Mucosa of stomach (tissue), 1 donor: ENCODE data around the gene CD70.
"Not testable (repeated sequence)": the region's sequence is repeated elsewhere in the genome, so short reads cannot be mapped to it uniquely, and the experiment has no call there.

Source experiments
- H3K27me3 ChIP-seq: one replicate; pipeline ENCODE4 v1.7.0; 2013; ENCODE audit warnings: mild to moderate bottlenecking, low read length; ENCODE audit not compliant: control insufficient read depth, insufficient read depth
- H3K36me3 ChIP-seq: one replicate; pipeline ENCODE4 v1.7.0; 2013; ENCODE audit warnings: low read length; ENCODE audit not compliant: control insufficient read depth, insufficient read depth
- H3K4me1 ChIP-seq: one replicate; pipeline ENCODE4 v1.7.0; 2013; ENCODE audit warnings: mild to moderate bottlenecking, low read length; ENCODE audit not compliant: control insufficient read depth, insufficient read depth
- H3K4me3 ChIP-seq: one replicate; pipeline ENCODE4 v1.7.0; 2013; ENCODE audit warnings: low read length
- H3K9ac ChIP-seq: one replicate; pipeline ENCODE4 v1.7.0; 2013; ENCODE audit warnings: mild to moderate bottlenecking, low read length, moderate library complexity
- H3K9me3 ChIP-seq: one replicate; pipeline ENCODE4 v1.7.0; 2013; ENCODE audit warnings: mild to moderate bottlenecking, low read length, moderate library complexity; ENCODE audit not compliant: control insufficient read depth
- donor health status: Pancreatic carcinoma.

The CD70 gene

DNA sequence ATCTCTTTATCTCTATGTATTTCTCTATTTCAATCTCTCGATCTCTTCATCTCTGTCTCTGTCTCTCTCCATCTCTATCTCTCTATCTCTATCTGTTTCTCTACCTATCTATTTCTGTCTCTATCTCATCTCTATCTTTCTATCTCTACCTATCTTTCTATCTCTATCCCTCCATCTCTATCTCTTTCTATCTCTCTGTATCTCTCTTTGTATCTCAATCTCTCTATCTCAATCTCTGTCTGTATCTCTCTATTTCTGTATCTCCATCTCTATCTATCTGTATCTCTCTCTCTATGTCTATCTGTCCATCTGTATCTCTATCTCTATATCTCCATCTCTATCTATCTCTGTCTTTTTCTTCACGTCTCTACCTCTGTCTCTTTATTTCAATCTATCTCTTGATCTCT is 34.9 kb downstream of the CD70 start:
- no peaks in the 10 kb centered on the region for H3K9me3 ChIP-seq
- no peak overlapping the region for H3K4me3 ChIP-seq
- peaks cover 9% of the 10 kb centered on the region for H3K27me3 ChIP-seq
- no peak overlapping the region for H3K9ac ChIP-seq
- H3K36me3 ChIP-seq, result no peaks in the 10 kb centered on the region
- no peaks in the 10 kb centered on the region for H3K4me1 ChIP-seq

DNA sequence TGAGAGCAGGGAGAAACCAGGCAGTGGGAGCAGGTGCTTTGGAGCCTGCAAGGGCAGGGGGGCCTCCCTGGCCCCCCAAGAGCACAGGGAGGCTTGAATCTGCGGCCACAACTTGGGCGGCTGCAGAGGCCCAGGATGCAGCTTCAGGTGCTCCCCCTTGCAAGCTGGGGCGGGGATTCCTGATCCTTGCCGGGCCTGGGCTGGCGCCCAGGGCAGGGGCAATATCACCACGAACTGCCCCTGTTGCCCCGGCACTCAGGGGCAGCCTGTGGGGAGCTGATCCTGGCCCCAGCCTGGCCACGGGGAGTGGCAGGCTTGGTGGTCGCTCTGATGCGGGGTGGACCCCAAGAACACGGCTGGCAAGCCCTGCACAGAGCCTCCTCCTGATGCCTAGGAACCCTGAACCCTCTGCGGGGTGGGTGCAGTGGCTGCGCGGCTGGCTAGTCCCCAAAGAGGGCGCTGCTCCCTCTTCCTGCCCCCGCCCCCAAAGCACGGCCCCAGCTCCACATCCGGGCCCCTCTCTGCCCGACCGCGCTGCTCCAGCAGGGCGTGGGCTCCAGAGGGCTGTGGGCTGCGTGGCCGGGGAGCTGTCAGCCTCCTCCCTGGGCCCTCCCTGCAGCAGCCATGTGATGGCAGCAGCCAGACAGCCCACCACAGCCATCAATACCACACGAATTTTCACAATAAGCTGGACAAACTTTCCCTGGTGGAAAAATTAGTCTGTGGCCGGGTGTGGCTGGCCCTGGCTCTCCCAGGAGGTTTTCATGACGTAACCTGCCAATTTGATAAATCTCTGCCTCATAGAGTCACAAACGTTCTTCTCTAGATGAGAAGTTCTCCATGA is 39.1 kb downstream of the CD70 start:
- no peak overlapping the region for H3K9ac ChIP-seq
- no peaks in the 10 kb centered on the region for H3K36me3 ChIP-seq
- no peaks in the 10 kb centered on the region for H3K9me3 ChIP-seq
- H3K27me3 ChIP-seq, result peaks cover 9% of the 10 kb centered on the region
- H3K4me3 ChIP-seq, result no peak overlapping the region
- H3K4me1 ChIP-seq, result no peaks in the 10 kb centered on the region

DNA sequence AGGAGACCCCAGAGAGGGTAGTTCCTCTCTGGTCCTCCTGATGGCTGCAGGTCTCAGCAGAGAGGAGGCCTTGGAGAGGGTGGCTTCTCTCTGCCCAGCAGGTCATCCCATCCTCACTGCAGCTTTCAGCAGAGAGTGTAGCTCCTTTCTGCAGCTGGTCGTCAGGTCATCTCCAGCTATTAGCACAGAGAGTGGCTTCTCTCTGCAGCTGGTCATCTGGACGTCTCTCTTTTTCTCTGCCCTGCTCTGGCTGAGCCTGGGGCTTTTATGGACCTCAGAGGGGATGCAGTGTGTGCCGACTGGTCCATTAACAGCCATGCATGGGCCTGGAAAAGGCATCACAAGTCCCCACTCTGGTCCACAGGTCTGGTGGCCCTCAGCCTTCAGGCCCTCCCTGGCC is 39.9 kb downstream of the CD70 start:
- H3K4me1 ChIP-seq, result no peaks in the 10 kb centered on the region
- H3K36me3 ChIP-seq, result no peaks in the 10 kb centered on the region
- no peak overlapping the region for H3K9ac ChIP-seq
- no peak overlapping the region for H3K4me3 ChIP-seq
- peaks cover 9% of the 10 kb centered on the region for H3K27me3 ChIP-seq
- no peaks in the 10 kb centered on the region for H3K9me3 ChIP-seq

DNA sequence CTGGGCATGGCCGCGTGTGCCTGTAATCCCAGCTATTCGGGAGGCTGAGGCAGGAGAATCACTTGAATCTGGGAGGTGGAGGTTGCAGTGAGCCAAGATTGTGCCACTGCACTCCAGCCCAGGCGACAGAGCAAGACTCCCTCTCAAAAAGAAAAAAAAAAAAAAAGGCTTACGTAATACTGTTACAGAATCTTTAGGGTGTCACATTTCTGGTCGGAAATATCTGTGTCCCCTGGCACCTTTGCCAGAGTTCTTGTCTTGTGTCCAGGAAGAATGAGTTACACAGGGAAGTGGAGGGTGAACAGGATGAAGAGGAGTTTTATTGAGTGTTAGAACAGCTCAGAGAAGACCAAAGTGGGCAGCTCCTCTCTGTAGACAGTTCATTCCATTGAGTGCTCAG is 40.3 kb downstream of the CD70 start:
- H3K9ac ChIP-seq, H3K4me1 ChIP-seq, H3K9me3 ChIP-seq, H3K27me3 ChIP-seq, H3K4me3 ChIP-seq, H3K36me3 ChIP-seq: not testable (repeated sequence)

DNA sequence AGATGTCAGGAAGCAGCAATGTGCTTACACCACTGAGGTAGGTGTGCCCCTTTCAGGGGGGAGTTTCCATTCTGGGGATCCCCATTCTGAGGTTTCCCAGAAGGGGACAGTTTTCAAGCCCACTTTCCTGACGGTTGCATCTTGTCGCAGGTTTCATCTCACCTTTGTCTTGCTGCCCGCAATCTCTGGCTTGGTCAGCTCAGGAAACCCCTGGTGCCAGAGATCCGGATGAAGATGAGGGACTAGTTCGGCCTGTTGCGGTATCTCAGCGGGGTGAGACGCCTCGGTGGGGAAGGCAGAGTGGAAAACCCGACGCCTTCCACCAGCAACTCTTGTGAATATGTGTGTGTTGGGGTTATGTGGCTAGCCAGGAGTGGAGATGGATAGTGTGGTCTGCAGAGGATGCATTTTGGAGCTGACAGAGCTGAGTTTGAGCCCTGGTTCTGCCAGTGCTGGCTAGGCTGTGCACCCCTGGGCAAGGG is 47.0 kb downstream of the CD70 start:
- no peak overlapping the region for H3K9ac ChIP-seq
- no peaks in the 10 kb centered on the region for H3K9me3 ChIP-seq
- no peaks in the 10 kb centered on the region for H3K27me3 ChIP-seq
- no peaks in the 10 kb centered on the region for H3K36me3 ChIP-seq
- H3K4me1 ChIP-seq, result no peaks in the 10 kb centered on the region
- H3K4me3 ChIP-seq, result no peak overlapping the region

DNA sequence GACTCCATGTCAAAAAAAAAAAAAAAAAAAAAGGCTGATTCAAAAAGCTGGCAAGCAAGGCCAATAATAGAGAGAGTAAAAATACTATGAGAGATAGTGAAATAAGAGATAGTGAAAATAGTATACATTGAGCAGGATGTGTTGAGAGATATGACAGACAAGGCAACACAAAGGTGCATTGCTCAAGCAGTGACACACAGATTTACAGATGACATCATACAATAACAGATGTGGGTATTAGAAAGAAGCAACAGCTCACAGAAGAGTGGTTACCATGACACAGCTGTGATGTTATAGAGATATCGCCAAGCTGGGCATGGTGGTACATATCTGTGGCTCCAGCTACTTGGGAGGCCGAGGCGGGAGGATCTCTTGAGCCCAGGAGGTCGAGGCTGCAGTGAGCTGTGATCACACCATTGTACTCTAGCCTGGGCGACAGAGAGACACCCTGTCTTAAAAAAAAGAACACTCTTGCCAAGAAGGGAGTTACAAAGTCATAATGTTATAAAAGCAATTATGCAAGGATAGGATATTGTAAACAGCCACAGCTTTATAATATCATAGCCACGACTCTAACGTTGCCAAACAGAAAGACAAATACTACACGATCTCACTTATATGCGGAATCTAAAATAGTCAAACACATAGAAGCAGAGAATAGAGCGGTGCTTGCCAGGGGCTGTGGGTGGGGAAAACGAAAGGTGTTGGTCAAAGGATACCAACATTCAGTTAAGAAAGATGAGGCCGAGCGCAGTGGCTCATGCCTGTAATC is 49.8 kb downstream of the CD70 start:
- no peak overlapping the region for H3K4me3 ChIP-seq
- H3K9me3 ChIP-seq, result no peaks in the 10 kb centered on the region
- H3K4me1 ChIP-seq, result peaks cover 3% of the 10 kb centered on the region
- H3K36me3 ChIP-seq, result no peaks in the 10 kb centered on the region
- H3K9ac ChIP-seq, result no peak overlapping the region
- H3K27me3 ChIP-seq, result no peaks in the 10 kb centered on the region

DNA sequence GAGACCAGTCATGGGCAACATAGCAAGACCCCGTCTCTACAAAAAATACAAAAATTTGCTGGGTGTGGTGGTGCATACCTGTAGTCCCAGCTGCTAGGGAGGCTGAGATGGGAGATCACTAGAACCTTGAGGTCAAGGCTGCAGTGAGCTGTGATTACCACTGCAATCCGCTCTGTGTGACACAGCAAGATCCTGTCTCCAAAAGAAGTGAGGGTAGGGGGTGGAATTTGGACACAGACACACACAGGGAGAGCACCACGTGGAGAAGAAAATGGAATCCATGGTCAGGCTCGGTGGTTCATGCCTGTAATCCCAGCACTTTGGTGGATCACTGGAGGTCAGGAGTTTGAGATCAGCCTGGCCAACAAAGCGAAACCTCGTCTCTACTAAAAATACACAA is 51.4 kb downstream of the CD70 start:
- no peak overlapping the region for H3K4me3 ChIP-seq
- H3K9me3 ChIP-seq, result no peaks in the 10 kb centered on the region
- H3K4me1 ChIP-seq, result peaks cover 3% of the 10 kb centered on the region
- no peaks in the 10 kb centered on the region for H3K36me3 ChIP-seq
- H3K9ac ChIP-seq, result no peak overlapping the region
- peaks cover 4% of the 10 kb centered on the region for H3K27me3 ChIP-seq
